BE2C (cell line): ENCODE measurements around the gene S100A16.

Source experiments
- DNase-seq: peaks from one replicate; pipeline ENCODE4 v3.0.0-alpha.2; 2020
- H3K27me3 ChIP-seq: fragments of 250-450 bp; sonication (Bioruptor Pico); 2 replicates; pipeline ENCODE4 v1.5.1; 2020; ENCODE audit warnings: mild to moderate bottlenecking
- H3K36me3 ChIP-seq: fragments of 250-450 bp; sonication (Bioruptor Pico); 2 replicates; pipeline ENCODE4 v1.5.1; 2020; ENCODE audit warnings: mild to moderate bottlenecking
- H3K4me1 ChIP-seq: fragments of 250-450 bp; sonication (Bioruptor Pico); 2 replicates; pipeline ENCODE4 v1.5.1; 2020
- H3K4me3 ChIP-seq: 2 replicates; pipeline ENCODE4 v1.5.1; 2011; ENCODE audit warnings: low read depth, low read length
- H3K9me3 ChIP-seq: fragments of 250-450 bp; sonication (Bioruptor Pico); 2 replicates; pipeline ENCODE4 v1.5.1; 2020
- CTCF ChIP-seq: IDR thresholded peaks from 2 replicates; pipeline ENCODE4 v1.5.1; 2012; ENCODE audit warnings: mild to moderate bottlenecking, low read depth, low read length

The S100A16 gene

GRCh38 chr1:153633754-153634665 lies 21.1 kb upstream of the S100A16 start, which contains the start of gene CHTOP:
TSS of gene CHTOP (plus strand) at chr1:153634066. CDS start at chr1:153636589, 2,523 bp downstream.
- Histone ChIP-seq H3K4me3 (peak within 1 kb of the TSS; percentile 94), H3K36me3 (peaks cover 42% of the 10 kb centered on the region), H3K27me3 (no peaks in the 10 kb centered on the region), H3K9me3 (no peaks in the 10 kb centered on the region), H3K4me1 (no peaks in the 10 kb centered on the region; the same call in 1 of the 2 replicates)
- DNase-seq: peak; percentile 97
- no peak for TF ChIP-seq CTCF

GRCh38 chr1:153633161-153633753 lies 20.3 kb upstream of the S100A16 start:
- no peaks in the 10 kb centered on the region for H3K27me3 ChIP-seq
- H3K4me1 ChIP-seq: no peaks in the 10 kb centered on the region; the same call in 1 of the 2 replicates
- no peaks in the 10 kb centered on the region for H3K9me3 ChIP-seq
- H3K4me3 ChIP-seq: peak overlapping the region; percentile 94
- H3K36me3 ChIP-seq: peaks cover 34% of the 10 kb centered on the region
- no peak for DNase-seq
- no peak for TF ChIP-seq CTCF

DNA sequence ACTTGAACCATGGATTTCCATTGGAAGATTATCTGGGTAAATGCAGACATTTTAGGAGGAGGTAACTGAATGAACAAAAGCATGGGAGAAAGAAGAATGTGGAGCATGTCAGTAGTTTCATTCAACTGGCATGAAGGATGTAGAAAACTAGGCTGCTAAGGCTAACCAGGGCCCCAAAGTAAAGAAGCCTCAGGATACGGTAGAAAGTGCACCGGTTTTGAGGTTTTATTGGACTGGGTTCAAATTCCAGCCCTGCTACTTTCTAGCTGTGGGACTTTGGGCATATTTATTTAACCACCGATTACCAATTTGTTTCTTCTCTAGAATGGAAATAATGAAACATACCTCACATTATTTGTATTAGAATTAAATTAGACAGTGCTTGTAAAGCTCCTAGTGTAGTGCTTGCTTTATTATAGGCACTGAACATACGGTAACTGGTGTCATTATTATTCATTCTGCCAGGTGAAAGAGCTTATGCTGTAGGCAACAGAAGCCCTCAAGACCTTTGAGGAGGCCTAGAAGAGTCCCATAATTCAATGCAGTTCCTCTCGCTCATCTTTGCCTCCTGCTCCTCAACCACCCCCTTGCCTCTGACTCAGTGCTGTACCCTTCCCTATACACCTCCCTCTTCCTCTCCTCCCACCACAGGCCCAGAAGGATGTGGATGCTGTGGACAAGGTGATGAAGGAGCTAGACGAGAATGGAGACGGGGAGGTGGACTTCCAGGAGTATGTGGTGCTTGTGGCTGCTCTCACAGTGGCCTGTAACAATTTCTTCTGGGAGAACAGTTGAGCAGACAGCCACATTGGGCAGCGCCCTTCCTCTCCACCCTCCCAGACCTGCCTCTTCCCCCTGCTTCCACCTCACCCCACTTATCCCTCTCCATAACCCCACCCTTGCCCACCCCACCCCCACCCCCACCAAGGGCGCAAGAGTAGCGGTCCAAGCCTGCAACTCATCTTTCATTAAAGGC lies 18.4 kb upstream of the S100A16 start:
- DNase-seq: no peak
- H3K27me3 ChIP-seq: no peaks in the 10 kb centered on the region
- H3K4me1 ChIP-seq: peaks cover 9% of the 10 kb centered on the region
- no peak overlapping the region for H3K4me3 ChIP-seq
- H3K9me3 ChIP-seq: no peaks in the 10 kb centered on the region
- TF ChIP-seq CTCF: no peak
- H3K36me3 ChIP-seq: peaks cover 15% of the 10 kb centered on the region

DNA sequence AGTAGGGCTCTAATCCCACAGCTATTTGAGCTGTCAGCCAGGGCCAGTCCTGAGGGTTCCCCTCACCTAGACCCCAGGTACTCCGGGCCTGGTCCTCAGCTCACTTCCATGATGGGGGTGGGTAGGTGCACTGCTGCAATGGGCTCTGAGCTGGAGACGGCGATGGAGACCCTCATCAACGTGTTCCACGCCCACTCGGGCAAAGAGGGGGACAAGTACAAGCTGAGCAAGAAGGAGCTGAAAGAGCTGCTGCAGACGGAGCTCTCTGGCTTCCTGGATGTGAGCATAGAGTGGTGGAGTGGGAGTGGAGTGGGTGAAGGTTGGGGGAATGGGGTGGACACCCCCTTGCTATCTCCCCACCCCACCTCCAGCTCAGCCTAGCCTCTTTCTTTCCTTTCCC lies 17.4 kb upstream of the S100A16 start:
- no peak overlapping the region for H3K4me3 ChIP-seq
- peaks cover 9% of the 10 kb centered on the region for H3K4me1 ChIP-seq
- peaks cover 8% of the 10 kb centered on the region for H3K36me3 ChIP-seq
- H3K27me3 ChIP-seq: no peaks in the 10 kb centered on the region
- no peak for DNase-seq
- H3K9me3 ChIP-seq: no peaks in the 10 kb centered on the region
- TF ChIP-seq CTCF: no peak

- peaks cover 4% of the 10 kb centered on the region for H3K36me3 ChIP-seq
- no peak overlapping the region for H3K4me3 ChIP-seq
- TF ChIP-seq CTCF: no peak
- H3K9me3 ChIP-seq: no peaks in the 10 kb centered on the region
- peaks cover 9% of the 10 kb centered on the region for H3K4me1 ChIP-seq
- no peak for DNase-seq
- no peaks in the 10 kb centered on the region for H3K27me3 ChIP-seq
Measured at GRCh38 chr1:153629971-153630370, 17.0 kb upstream of the S100A16 start.
